ENCODE data around the gene ARHGAP22. TPM values are rescaled to one million over a fixed set of nuclear protein-coding genes. Genes with fewer than 3 reads are reported as not detected.

ARHGAP22 gene
- total and polyA plus RNA-seq, 2 experiments from 2014 or later = 4.8 to 10.7 TPM

GRCh38 chr10:48634198-48634983 lies 29.5 kb upstream of the ARHGAP22 start:
- no peaks in the 10 kb centered on the region for H3F3A ChIP-seq (replicated peaks; ENCODE audit: low read depth)
- no peak overlapping the region for H3K4me3 ChIP-seq
- no peak overlapping the region for H3K27ac ChIP-seq (ENCODE audit: low read depth)
- no peaks in the 10 kb centered on the region for H3K36me3 Mint-ChIP-seq (ENCODE audit: low read depth)
- H3K27me3 Mint-ChIP-seq (ENCODE audit: insufficient read depth, low read depth, poor library complexity) = peaks cover 3% of the 10 kb centered on the region
- no peaks in the 10 kb centered on the region for H3K9me2 ChIP-seq (ENCODE audit: insufficient read depth)
- H3K27me3 ChIP-seq (ENCODE audit: insufficient read depth) = no peaks in the 10 kb centered on the region
- H3K4me3 Mint-ChIP-seq = no peak overlapping the region
- H3K36me3 ChIP-seq (ENCODE audit: insufficient read depth) = no peaks in the 10 kb centered on the region
- H4K20me1 ChIP-seq (replicated peaks; ENCODE audit: insufficient read depth) = no peaks in the 10 kb centered on the region
- H2AFZ ChIP-seq = no peak overlapping the region
- no peak overlapping the region for H3K4me2 ChIP-seq
- DNase-seq (ENCODE audit: low spot score) (no peak), ATAC-seq (no peak)
- TF ChIP-seq ZNF462 (CRISPR knock-in tag; IDR thresholded peaks at IDR 0.05) = no peak
- no peak for TF ChIP-seq ZNF114 (CRISPR knock-in tag; IDR thresholded peaks at IDR 0.05)
- no peak for TF ChIP-seq REST (IDR thresholded peaks at IDR 0.05; ENCODE audit: unreplicated experiment)
- no peak for TF ChIP-seq JUNB (IDR thresholded peaks at IDR 0.05; ENCODE audit: unreplicated experiment)
- no peak for TF ChIP-seq CREB1 (CRISPR knock-in tag; IDR thresholded peaks at IDR 0.05; ENCODE audit: low read depth)
- no peak for TF ChIP-seq STAT1 (IDR thresholded peaks at IDR 0.05; ENCODE audit: unreplicated experiment)
- TF ChIP-seq POLR2AphosphoS5 (IDR thresholded peaks at IDR 0.05; ENCODE audit: low read depth) = no peak
- H3K9me3 Mint-ChIP-seq = no peaks in the 10 kb centered on the region; the same call in 2 of the 3 replicates
- no peaks in the 10 kb centered on the region; the same call in 2 of the 3 replicates for H3K4me1 Mint-ChIP-seq
- H3K4me1 ChIP-seq (ENCODE audit: insufficient read depth) = no peaks in the 10 kb centered on the region
- H3K27ac Mint-ChIP-seq = no peak overlapping the region
- H3K79me2 ChIP-seq (replicated peaks; ENCODE audit: insufficient read depth) = no peaks in the 10 kb centered on the region

Data from GM23338 (cell line).